HEK293 (cell line): ENCODE results near the gene ENAM.

Experiments
- PATZ1 ChIP-seq: fragments of 450-650 bp; formaldehyde crosslinking; IDR thresholded peaks from 2 replicates; pipeline ENCODE4 v1.5.1; 2016; ENCODE audit warnings: missing biosample characterization, missing genetic modification characterization
- PRDM1 ChIP-seq: fragments of 450-650 bp; formaldehyde crosslinking; IDR thresholded peaks from 2 replicates; pipeline ENCODE4; 2016; ENCODE audit warnings: missing biosample characterization, missing genetic modification characterization
- ZNF169 ChIP-seq: fragments of 450-650 bp; formaldehyde crosslinking; IDR thresholded peaks from 2 replicates; pipeline ENCODE4 v1.5.1; 2016; ENCODE audit warnings: missing biosample characterization, missing genetic modification characterization
- ZNF274 ChIP-seq, 2 experiments: fragments of 200-500 bp in 1 of 2; fragments of 450-650 bp in 1 of 2; sonication (Bioruptor generic) in 1 of 2; formaldehyde crosslinking in 1 of 2; IDR thresholded peaks; 2 replicates each; pipeline versions ENCODE4 v1.5.1 to v1.6.1; 2014 to 2016; ENCODE audit warnings: borderline replicate concordance in 1 of 2, inconsistent platforms in 1 of 2, low read length in 1 of 2, missing biosample characterization in 1 of 2, missing genetic modification characterization in 1 of 2
- ZNF350 ChIP-seq: fragments of 450-650 bp; formaldehyde crosslinking; IDR thresholded peaks from 2 replicates; pipeline ENCODE4 v1.5.0; 2017; ENCODE audit warnings: missing biosample characterization, mild to moderate bottlenecking, missing genetic modification characterization
- ZNF48 ChIP-seq: fragments of 450-650 bp; formaldehyde crosslinking; IDR thresholded peaks from 2 replicates; pipeline ENCODE4 v1.5.1; 2016; ENCODE audit warnings: missing biosample characterization, missing genetic modification characterization
- ZNF521 ChIP-seq: fragments of 450-650 bp; formaldehyde crosslinking; IDR thresholded peaks from 2 replicates; pipeline ENCODE4 v1.5.1; 2017; ENCODE audit warnings: missing biosample characterization, mild to moderate bottlenecking, missing genetic modification characterization
- ZNF747 ChIP-seq: fragments of 450-650 bp; formaldehyde crosslinking; IDR thresholded peaks from 2 replicates; pipeline ENCODE4 v1.5.1; 2016; ENCODE audit warnings: missing biosample characterization, missing genetic modification characterization
- ZNF830 ChIP-seq: fragments of 450-650 bp; IDR thresholded peaks from 2 replicates; pipeline ENCODE4 v1.5.0; 2018; ENCODE audit warnings: missing biosample characterization, missing genetic modification characterization, low read depth, mild to moderate bottlenecking, moderate library complexity
- TF ChIP-seq, protein P1 (sequence below): fragments of 450-650 bp; formaldehyde crosslinking; IDR thresholded peaks from 2 replicates; pipeline ENCODE4 v1.5.1; 2016; ENCODE audit warnings: missing biosample characterization, missing genetic modification characterization

GRCh38 chr4:70688795-70689231, 60.3 kb downstream of the ENAM start:
- TF ChIP-seq ZNF747, result no peak
- TF ChIP-seq ZNF48, result no peak
- TF ChIP-seq PRDM1 (tag by site-specific recombination), result no peak
- TF ChIP-seq, protein P1, sequence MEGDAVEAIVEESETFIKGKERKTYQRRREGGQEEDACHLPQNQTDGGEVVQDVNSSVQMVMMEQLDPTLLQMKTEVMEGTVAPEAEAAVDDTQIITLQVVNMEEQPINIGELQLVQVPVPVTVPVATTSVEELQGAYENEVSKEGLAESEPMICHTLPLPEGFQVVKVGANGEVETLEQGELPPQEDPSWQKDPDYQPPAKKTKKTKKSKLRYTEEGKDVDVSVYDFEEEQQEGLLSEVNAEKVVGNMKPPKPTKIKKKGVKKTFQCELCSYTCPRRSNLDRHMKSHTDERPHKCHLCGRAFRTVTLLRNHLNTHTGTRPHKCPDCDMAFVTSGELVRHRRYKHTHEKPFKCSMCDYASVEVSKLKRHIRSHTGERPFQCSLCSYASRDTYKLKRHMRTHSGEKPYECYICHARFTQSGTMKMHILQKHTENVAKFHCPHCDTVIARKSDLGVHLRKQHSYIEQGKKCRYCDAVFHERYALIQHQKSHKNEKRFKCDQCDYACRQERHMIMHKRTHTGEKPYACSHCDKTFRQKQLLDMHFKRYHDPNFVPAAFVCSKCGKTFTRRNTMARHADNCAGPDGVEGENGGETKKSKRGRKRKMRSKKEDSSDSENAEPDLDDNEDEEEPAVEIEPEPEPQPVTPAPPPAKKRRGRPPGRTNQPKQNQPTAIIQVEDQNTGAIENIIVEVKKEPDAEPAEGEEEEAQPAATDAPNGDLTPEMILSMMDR (tag by site-specific recombination), result no peak
- no peak for TF ChIP-seq ZNF274 (IDR thresholded peaks at IDR 0.05; ENCODE audit: low read length)
- no peak for TF ChIP-seq ZNF274 (tag by site-specific recombination; IDR thresholded peaks at IDR 0.05; ENCODE audit: borderline replicate concordance)
- TF ChIP-seq PATZ1 (tag by site-specific recombination), result no peak
- no peak for TF ChIP-seq ZNF830 (tag by site-specific recombination)
- TF ChIP-seq ZNF169 (tag by site-specific recombination), result no peak
- TF ChIP-seq ZNF521 (tag by site-specific recombination), result no peak
- no peak for TF ChIP-seq ZNF350 (tag by site-specific recombination)
